ENCODE results near the gene MYO1B.

The MYO1B gene

DNA sequence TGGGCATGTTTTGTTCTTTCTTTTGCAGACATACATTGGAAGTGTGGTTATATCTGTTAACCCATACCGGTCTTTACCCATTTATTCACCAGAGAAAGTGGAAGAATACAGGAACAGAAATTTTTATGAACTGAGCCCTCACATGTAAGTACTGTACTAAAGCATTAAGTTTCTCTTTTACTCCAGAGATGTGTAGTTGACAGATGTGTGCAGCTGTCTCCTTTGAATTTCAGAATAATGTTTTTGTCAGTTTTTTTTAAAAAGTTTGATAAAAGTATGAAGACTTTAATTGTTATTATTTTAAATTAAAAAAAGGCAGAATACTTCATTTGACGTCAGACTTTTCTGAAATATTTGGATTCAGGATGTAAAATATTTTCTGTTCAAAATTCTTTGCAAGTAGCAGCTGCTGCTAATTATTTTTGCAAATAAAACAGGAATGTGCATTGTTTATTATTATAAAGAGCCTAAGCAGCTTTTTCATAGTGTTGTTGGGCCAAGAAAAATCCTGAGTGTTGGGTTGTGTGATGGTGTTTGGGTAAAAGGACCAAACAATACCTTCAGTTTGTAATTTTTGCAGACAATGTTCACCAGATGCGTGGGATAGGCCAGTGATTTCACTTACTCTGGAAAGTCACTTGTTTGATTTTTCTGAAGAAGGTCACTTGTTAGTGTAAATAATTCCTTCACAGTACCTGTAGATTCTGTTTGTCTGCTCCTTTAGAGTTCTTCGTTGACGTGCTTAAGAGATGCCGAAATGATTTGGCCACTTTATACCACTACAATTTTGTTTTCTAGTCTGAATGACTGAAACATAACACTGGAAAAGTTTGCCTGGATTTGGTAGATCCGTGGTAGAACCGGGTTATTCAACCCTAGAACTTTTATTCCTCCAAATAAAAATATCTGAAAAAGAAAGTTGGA is 51.1 kb downstream of the MYO1B start:
- DNase-seq (ENCODE audit: low read depth in 4 of 4, low spot score in 1 of 4) = no peak

DNA sequence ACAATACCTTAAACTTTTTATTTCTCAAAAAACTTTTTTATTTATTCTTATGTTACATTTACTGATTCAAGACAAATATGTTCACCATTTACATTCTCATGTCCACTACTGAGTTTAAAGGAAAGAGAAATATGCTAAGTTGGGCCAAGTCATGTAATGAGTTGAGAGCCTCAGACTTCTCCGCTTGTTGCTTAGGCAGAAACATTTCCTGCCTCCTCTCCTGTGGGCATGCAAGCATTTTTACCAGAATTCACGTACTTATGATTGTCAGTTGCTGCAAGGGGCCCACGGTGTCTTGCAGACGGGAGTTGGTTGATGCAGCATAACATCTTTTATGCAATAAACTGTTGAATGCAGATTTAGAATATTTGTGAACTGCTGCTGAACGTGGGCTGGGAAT is 51.8 kb downstream of the MYO1B start:
- DNase-seq (ENCODE audit: low read depth in 4 of 4, low spot score in 1 of 4) = no peak

DNA sequence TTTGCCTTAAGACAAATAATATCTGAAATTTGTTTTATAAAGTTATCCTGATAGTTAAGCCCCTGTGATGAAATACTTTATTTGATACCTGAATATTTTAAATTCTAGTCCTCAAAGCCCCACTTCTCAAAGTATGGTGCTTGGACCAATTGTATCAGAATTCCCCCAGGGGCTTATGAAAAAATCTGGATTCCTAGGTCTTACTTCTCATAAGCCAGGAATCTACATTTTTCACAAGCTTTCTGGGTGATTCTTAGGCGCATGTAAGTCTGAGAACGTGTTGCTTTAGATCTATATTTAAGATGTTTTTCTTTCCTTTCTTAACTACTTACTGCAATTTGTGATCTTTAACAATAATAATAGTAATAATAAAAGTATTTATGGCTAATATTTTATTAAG is 53.1 kb downstream of the MYO1B start:
- DNase-seq (ENCODE audit: low read depth in 4 of 4, low spot score in 1 of 4) = no peak

DNA sequence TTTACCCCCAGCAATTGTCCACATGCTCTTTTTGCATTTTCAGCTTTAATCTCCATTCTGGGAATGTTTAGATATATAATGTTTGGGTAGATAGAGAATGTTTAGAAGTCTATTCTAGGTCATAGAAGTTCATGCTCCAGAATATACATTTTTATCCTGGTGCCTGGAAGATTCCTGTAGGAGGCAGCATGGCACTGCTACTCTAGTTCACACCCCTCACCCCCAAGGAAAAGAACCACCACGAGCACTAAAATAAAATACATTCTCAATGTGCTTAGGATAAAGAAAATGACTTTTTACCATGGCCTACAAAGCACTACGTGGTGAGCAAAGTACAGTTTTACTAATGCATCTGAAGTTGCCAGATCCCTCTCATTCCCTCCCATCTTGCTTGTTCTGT is 53.8 kb downstream of the MYO1B start:
- DNase-seq (ENCODE audit: low read depth in 4 of 4, low spot score in 1 of 4) = no peak

DNA sequence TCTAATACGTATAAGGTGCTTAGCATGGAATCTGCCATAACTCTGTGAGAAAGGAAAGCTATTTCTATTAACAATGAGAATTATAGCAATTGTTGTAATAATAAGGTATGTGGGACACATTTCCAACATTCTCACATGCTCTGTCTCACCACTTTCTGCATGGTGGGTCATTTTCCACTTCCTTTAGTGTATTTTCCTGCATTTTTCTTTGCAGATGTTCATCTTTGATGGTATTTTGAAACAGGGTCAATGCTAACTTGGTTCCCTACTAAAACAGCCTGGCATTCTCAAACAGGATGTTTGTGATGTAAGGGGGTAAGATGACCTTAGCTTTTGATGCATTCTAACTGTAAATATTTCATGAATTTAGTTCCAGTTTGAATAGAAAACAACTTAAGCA is 54.7 kb downstream of the MYO1B start:
- no peak for DNase-seq (ENCODE audit: low read depth in 4 of 4, low spot score in 1 of 4)

DNA sequence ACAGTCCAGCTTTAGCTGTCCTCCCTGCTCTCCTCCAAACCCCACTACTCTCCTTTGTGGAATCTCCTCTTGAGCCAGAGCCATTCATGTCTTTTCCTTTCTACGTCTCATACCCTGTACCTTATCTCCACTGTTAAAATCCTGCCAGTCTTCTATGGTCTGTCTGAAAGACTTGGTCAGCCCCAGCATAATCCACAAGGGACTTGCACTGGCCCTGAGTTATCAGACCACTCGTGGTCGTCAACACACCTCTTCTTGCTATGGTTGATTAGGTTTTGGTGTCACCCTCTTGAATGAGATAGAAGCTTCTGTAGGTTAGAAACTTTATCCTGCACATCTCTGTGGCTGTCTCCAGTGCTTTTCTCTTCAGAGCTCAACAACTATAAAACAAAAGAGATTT is 56.8 kb downstream of the MYO1B start:
- DNase-seq (ENCODE audit: low read depth in 4 of 4, low spot score in 1 of 4) = no peak

DNA sequence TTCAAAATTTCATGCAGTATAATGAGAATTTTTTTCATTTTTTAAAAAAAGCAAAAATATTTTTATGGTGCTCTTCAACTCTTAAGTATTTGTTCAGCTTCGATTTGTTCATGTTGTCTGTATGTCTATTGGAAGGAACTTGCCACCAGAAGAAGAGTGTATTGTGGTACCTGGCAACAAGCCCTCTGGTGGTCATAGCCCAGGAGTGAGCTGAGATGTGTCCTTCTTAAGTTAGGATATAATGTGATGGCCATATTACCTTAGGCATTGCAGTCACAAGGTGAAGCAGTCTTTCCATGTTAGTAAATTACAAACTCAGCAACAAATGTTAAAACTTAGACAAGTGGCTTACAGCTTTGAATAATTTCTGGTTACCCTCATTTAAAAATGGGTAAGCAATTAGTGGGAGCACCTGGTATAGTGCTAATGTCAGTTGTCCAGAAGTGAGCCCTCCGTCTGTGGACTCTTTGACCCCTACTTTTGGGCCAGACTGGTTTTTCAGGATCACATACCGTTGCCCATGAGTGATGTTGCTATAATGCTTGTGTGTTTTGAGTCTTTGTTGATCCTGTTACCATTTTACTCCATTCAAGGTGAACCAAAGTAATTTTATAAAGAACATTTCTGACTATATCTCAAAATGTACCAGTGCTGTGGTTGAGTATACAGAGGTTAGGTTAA is 57.4 kb downstream of the MYO1B start:
- no peak for DNase-seq (ENCODE audit: low read depth in 4 of 4, low spot score in 1 of 4)

DNA sequence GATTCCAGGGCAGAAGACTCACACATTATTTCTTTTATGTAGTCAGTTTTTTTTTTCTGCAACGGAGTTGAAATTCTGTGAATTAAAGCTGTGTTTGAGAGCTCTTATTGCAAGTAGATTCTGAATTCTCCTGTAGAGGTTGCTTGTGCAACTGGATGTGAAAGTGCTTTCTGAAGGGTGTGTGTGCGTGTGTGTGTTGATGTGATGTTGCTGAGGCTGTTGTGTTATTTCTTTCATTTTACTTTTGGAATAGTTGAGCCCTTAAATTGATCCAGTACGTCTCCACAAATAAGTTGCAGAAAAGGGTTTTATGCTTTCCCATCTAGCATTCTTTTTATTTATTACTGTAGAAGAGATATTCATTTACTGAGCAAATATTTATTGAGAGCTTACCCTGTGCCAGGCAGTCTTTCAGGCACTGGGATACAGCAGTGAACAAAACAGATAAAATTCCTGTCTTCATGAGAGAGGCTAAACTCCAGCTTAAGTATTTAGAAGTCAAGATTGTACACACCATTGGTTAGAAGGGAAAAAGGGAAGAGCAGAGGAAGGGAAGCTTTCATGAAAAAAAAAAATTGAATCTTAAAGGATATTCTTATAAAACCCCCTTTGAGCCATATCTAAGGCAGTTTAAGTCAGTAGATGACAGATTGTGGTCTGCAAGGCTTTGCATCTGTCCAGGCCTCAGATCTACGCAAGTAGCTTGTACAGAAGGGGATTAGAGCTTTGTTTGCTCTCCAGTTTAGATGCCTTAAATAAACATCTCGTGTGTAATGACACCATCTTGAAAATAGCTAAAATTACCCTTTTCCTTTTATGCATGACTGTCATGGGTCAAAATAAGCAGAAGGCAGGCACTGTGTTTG is 58.2 kb downstream of the MYO1B start:
- no peak for DNase-seq (ENCODE audit: low read depth in 4 of 4, low spot score in 1 of 4)

DNA sequence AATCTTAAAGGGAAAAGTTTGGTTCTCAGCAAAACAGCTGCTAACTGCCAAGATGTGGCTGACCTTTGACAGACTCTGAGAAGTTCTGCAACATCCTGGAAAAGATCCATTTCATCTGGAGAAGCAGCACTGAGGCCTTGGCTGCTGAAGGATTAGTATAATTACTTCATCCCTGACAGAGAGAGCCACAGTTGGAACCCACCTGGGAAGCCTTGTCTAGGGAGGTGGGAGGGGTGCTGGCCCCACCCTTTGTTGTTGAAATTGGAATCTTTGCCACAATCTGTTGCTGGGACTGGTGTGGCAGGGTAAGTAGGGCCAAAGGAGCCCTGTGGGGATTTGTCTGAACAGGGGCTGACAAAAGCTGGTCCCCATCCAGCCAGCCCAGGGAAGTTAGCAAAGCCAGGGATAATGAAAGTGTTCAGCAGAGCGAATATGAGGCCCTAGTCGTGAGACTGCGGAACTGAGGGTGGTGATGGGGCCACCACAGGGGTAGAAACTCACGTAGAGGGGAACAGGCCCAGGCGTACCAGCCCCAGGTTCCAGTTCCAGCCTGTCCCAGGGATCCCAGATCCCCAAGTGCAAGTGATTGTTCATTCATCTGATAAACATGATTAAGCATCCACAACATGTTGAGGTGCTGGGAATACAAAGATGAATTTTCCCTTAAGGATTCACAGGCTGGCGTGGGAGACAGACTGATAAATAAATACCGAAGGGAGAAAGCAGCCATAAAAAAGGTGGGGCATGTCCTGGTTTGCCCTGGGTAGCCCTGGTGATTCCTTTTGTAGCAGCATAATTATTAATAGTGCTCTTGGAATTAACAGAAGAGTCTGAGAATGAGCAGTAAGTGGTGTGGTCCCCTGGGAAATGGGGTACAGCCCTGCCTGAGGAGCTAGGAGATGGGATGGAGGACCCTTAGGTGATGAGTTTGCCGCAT is 60.0 kb downstream of the MYO1B start:
- no peak for DNase-seq (ENCODE audit: low read depth in 4 of 4, low spot score in 1 of 4)

DNA sequence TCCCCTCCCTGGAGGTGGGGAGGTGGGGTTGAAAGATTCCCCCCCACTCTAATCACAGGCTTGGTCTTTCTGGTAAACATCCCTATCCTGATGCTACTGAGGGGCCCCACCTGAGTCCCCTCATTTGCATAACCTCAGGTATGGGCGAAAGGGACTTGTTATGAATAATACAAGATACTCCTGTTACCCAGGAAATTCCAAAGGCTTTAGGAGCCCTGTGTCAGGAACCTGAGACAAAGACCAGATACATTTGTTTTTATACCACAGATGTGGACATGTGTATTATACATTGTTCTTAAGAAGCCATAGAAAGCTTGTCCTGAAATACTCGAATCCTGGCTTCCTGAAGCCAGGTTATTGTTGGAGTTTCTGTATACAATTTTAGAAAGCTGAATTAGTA is 62.8 kb downstream of the MYO1B start:
- DNase-seq (ENCODE audit: low read depth in 4 of 4, low spot score in 1 of 4) = no peak

DNA sequence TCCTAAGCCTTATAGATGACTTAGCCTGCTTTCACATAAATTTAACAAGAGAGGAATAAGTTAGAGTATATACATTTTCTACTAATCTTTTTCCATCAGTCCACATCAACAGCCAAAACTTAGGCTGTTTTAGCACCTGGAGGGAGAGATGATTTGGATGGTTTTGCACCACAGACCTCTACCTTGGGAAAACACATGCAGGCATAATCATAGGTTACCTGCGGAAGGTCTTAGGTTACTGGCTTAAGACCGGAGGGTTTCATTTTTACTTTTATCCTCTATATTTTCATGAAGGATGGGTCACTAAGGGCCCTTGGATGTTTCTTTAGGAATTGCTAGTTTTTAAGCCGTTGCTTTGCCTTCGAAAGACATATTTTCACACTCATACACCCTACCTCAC is 66.0 kb downstream of the MYO1B start:
- DNase-seq (ENCODE audit: low read depth in 4 of 4, low spot score in 1 of 4) = no peak

DNA sequence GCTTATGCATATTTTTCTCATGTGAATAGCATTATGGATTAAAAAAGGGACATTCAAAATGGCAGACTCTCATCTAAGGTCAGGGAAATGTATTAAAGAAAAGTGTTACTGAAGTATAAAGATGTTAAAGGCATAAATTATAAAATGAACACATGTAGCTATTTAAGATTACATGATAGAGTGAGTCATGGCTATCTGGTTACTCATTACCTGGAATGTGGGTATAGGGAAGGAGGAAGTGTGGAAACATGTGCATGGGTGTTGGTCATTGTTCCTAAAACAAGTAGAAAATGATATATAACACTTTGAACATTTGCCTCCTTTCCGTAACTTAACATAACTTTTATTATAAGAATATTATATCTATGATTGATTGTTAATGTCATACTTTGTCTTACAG is 66.4 kb downstream of the MYO1B start:
- no peak for DNase-seq (ENCODE audit: low read depth in 4 of 4, low spot score in 1 of 4)

DNA sequence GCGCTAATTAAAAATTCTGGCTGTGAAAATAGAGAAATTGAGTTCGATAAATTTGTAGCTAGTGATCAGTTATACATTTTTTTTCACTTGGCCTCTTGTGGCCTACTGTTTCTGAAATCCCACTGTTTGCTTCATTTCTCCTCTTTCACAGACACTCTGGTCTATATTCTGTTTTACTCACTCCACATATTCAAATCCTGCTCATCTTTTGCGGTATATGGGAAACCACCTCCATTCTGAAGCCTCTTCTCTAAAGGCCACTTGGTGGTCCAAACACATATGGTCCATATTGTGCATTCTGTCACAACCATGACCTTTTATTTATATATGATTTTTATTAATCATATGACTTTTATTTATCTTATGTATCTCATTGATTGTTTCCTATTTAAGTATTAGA is 67.0 kb downstream of the MYO1B start:
- DNase-seq (ENCODE audit: low read depth in 4 of 4, low spot score in 1 of 4) = no peak

DNA sequence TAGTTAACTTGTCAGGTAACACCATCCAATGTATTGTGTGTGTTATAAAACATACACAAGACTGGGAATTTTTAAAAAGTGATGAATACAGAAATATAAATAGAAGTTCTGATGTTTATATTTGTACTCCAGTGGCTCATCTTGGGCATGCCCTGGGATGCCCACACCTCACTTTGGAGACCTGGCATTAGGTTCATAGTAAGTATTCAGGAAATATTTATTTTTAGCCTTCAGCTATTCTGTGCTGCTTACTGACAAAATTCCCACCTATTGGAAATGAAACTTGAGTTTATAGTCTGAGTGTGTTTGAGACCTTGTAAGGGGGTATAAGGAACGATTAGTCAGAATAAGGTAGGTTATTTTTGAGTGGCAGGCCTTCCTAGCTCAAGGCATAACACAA is 67.5 kb downstream of the MYO1B start:
- DNase-seq (ENCODE audit: low read depth in 4 of 4, low spot score in 1 of 4) = no peak

DNA sequence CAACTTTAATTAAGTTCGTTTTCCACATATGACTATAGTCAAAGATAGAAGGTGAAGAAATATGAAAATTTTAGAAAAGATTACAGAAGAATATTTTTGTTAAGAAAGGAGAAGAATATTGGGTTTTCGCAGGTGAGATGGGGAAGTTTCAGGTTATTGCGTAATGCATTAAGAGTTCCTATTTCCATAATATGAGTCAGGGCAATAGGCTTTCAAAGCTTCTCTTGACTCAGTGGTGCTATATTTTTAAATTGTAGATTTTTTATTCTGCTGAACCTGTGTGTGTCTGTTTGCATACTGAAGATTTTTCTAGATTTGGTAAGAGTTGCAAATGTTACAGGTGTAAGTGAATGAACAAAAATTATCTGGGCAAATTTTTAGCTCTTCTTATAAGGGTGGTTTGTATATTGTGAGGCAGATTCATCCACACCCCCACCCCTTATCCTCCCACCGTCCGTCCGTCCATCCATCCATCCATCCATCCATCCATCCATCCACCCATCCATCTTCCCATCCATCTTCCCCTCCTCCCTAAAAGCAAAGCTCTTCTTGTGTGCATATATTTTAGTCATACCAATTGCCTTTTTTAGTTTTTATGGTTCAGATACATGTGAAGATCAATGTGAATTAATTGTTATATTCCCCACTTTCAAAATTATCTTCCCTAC is 69.6 kb downstream of the MYO1B start:
- no peak for DNase-seq (ENCODE audit: low read depth in 4 of 4, low spot score in 1 of 4)

DNA sequence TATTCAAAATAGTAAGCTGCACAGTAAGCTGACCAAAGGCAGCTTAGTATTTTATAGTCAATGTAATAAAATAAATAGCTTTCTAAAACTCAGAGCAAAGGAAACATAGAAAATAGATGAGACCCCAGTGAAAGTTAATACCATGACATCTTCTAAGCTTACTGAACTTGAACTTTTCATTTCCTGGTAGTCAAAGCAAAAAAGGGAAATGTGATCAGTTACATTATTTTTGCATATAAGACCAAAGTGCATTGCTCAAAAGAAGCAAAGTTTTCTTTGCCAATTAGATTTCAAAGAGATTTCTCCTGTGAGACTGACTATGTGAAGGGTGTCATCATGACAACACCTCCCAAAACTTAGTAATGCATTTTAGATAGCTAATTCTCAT is 70.2 kb downstream of the MYO1B start:
- no peak for DNase-seq (ENCODE audit: low read depth in 4 of 4, low spot score in 1 of 4)

DNA sequence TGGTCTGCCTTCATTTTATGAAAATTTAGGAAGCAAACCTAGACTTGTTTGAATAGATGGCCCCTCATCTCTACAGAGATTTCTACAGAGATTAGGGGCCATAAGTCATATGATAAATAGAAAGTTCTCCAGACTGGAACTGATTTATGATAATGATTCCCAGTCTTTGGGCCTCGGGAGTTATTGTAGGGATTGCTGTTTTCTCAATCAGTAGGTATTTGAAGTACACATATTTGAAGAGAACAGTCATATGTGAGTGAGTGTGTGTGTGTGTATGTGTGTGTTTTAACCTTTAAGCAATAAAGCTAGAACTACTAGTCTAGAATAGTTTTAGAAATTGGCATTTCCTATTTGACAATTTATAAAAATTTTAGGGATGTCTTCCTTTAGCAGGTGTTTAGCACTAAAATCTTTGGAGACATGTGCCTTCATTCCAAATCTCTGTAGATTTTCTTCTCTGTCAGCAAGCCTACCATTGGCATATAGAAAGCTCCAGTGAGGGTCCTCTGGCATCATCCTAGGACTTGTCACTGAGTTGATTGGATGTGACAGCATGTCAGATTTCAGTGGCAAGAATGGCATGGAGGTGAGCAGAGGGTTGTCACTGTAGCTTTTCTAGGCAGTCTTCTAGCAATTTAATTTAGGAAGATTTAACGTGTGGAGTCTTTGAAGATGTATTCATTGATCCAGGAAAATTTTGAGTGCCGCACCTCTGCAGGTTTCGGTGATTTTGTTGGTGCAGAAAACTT is 71.2 kb downstream of the MYO1B start:
- no peak for DNase-seq (ENCODE audit: low read depth in 4 of 4, low spot score in 1 of 4)

DNA sequence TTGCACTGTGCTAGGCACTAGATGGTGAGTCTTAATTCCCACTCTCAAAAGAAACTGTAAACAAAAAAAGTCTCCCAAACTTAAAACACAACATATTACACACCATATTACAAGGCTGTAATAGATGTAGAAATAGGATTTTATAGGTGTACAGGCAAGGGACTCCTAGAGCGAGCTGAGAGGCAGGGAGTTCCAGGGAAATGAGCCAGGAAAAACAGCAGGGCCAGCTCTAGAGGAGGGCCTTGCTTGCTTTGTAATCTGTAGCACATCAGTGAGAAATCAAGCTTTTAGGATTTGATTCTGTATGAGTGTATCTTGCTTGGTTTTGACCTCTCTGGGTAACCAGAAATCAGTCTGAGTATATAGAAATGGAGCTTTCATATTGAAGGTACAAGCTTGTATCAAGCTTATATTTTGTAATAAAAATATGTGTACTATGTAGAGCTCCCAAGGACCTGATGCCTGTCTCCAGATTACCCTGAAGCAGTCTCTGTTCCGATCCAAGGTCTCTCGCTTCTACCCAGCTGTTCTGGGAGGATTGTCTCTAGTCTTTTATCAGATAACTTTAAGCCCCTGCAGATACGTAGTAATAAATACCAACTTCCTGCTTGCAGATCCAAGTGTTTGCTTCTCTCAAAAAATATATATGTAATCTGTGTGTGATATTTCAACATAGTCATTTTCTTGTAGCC is 73.0 kb downstream of the MYO1B start:
- no peak for DNase-seq (ENCODE audit: low read depth in 4 of 4, low spot score in 1 of 4)

DNA sequence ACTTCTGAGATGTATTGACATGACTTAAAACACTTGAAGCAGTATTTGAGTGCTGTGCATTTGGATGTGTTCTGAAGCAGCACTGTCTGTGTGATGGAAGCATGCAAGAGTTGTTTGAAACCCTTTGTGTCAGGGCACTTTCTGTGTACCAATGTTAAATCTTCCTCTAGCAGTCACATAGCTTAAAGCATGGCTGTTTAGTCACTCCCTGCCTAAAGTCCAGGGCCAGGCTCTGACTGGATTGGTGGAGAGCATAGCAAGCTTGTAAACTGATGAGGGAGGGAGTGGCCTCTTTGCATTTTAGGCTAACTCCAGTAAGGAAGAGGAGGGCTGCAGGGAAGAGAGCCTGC is 73.5 kb downstream of the MYO1B start:
- no peak for DNase-seq (ENCODE audit: low read depth in 4 of 4, low spot score in 1 of 4)
